ENCODE measurements around the gene ZNF362. TPM values are rescaled to one million over a fixed set of nuclear protein-coding genes. Genes with fewer than 3 reads are reported as not detected.

Gene ZNF362
- total RNA-seq, 2 donors from 2014 or later = 27.4 to 41.5 TPM

GRCh38 chr1:33342041-33342723, 85.9 kb downstream of the ZNF362 start:
- Histone ChIP-seq H3K9me3 (ENCODE audit: control insufficient read depth, low read length) (no peaks in the 10 kb centered on the region), H3K27me3 (ENCODE audit: control insufficient read depth, insufficient read depth, low read length, poor library complexity, severe bottlenecking) (no peaks in the 10 kb centered on the region), H3K36me3 (ENCODE audit: control insufficient read depth, insufficient read depth, low read length) (peaks cover 27% of the 10 kb centered on the region), H3K4me1 (ENCODE audit: control insufficient read depth, insufficient read depth, low read length) (peaks cover 56% of the 10 kb centered on the region), H3K4me3 (ENCODE audit: low read length) (peak overlapping the region; percentile 52), H3K9ac (ENCODE audit: extremely low read depth, low read length, poor library complexity, severe bottlenecking) (no peak overlapping the region), H3K27ac (ENCODE audit: low read depth, low read length) (peak overlapping the region; percentile 80)
- Mint-ChIP-seq H3K27me3 (ENCODE audit: insufficient read depth) (peaks cover 35% of the 10 kb centered on the region), H3K27ac (peak overlapping the region; percentile 82), H3K36me3 (ENCODE audit: low read depth) (peaks cover 20% of the 10 kb centered on the region), H3K4me3 (peak overlapping the region; percentile 37), H3K4me1 (peaks cover 76% of the 10 kb centered on the region), H3K9me3 (no peaks in the 10 kb centered on the region)
- TF ChIP-seq CTCF (conservative IDR thresholded peaks at IDR 0.05) = peak; percentile 32
- 0 to 8% methylated on average over 1 to 7 of the region's 7 CpGs for whole genome bisulfite sequencing, 2 experiments (ENCODE audit: insufficient coverage in 1 of 2, insufficient read length in 1 of 2)
- DNase-seq = peak; percentile 92

DNA sequence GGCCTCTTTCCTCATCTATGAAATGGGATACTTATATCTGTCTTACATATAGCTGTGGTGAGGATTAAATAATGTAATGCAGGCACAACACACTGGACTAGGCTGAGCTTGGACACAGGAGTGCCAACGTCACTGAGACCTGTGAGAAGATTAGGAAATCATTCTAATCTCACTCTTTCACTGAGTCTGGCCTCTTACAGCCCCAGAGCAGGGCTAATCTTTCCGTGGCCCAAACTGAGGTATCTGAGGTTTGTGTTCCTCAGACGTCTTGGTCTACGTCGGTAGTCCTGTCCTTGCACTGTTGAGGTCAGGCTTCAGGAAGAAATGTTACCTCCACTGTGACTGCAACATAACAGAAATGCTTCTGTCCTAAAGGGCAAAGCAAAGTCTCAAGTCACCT, 87.2 kb downstream of the ZNF362 start:
- no peak overlapping the region for H3K27ac Mint-ChIP-seq
- no peak for TF ChIP-seq CTCF (conservative IDR thresholded peaks at IDR 0.05)
- H3K27ac ChIP-seq (ENCODE audit: low read depth, low read length) = no peak overlapping the region
- peaks cover 44% of the 10 kb centered on the region for H3K27me3 Mint-ChIP-seq (ENCODE audit: insufficient read depth)
- peaks cover 56% of the 10 kb centered on the region for H3K4me1 ChIP-seq (ENCODE audit: control insufficient read depth, insufficient read depth, low read length)
- H3K36me3 ChIP-seq (ENCODE audit: control insufficient read depth, insufficient read depth, low read length) = peaks cover 27% of the 10 kb centered on the region
- H3K27me3 ChIP-seq (ENCODE audit: control insufficient read depth, insufficient read depth, low read length, poor library complexity, severe bottlenecking) = no peaks in the 10 kb centered on the region
- H3K9me3 Mint-ChIP-seq = no peaks in the 10 kb centered on the region
- peak overlapping the region; percentile 37 for H3K4me3 Mint-ChIP-seq
- H3K9me3 ChIP-seq (ENCODE audit: control insufficient read depth, low read length) = no peaks in the 10 kb centered on the region
- H3K36me3 Mint-ChIP-seq (ENCODE audit: low read depth) = peaks cover 20% of the 10 kb centered on the region
- WGBS, 2 experiments (ENCODE audit: insufficient coverage in 1 of 2, insufficient read length in 1 of 2) = 77 to 83% methylated on average over 4 to 5 of the region's 5 CpGs
- no peak overlapping the region for H3K9ac ChIP-seq (ENCODE audit: extremely low read depth, low read length, poor library complexity, severe bottlenecking)
- H3K4me1 Mint-ChIP-seq = peaks cover 77% of the 10 kb centered on the region
- no peak for DNase-seq
- H3K4me3 ChIP-seq (ENCODE audit: low read length) = no peak overlapping the region

GRCh38 chr1:33344896-33345560, 88.7 kb downstream of the ZNF362 start:
- peaks cover 44% of the 10 kb centered on the region for H3K4me1 ChIP-seq (ENCODE audit: control insufficient read depth, insufficient read depth, low read length)
- no peaks in the 10 kb centered on the region for H3K9me3 Mint-ChIP-seq
- 88 to 92% methylated on average over 1 to 2 of the region's 2 CpGs for WGBS, 2 experiments (ENCODE audit: insufficient coverage in 1 of 2, insufficient read length in 1 of 2)
- no peak overlapping the region for H3K4me3 ChIP-seq (ENCODE audit: low read length)
- no peak overlapping the region for H3K9ac ChIP-seq (ENCODE audit: extremely low read depth, low read length, poor library complexity, severe bottlenecking)
- H3K9me3 ChIP-seq (ENCODE audit: control insufficient read depth, low read length) = no peaks in the 10 kb centered on the region
- H3K27me3 ChIP-seq (ENCODE audit: control insufficient read depth, insufficient read depth, low read length, poor library complexity, severe bottlenecking) = no peaks in the 10 kb centered on the region
- no peak overlapping the region for H3K4me3 Mint-ChIP-seq
- peaks cover 20% of the 10 kb centered on the region for H3K36me3 Mint-ChIP-seq (ENCODE audit: low read depth)
- peaks cover 48% of the 10 kb centered on the region for H3K27me3 Mint-ChIP-seq (ENCODE audit: insufficient read depth)
- H3K4me1 Mint-ChIP-seq = peaks cover 65% of the 10 kb centered on the region
- H3K27ac Mint-ChIP-seq = no peak overlapping the region
- DNase-seq = no peak
- H3K27ac ChIP-seq (ENCODE audit: low read depth, low read length) = no peak overlapping the region
- TF ChIP-seq CTCF (conservative IDR thresholded peaks at IDR 0.05) = no peak
- peaks cover 27% of the 10 kb centered on the region for H3K36me3 ChIP-seq (ENCODE audit: control insufficient read depth, insufficient read depth, low read length)
